Bronchial epithelial cell (primary cell): ENCODE results near the gene PI4K2A. TPM values are rescaled to one million over a fixed set of nuclear protein-coding genes. Genes with fewer than 3 reads are reported as not detected.

ENCODE experiments used
- DNase-seq: peaks from one replicate; pipeline ENCODE4 v3.0.0-alpha.2; 2010; ENCODE audit warnings: low read depth
- FAIRE-seq: peaks from 2 replicates; lab custom pipeline; 2011; peaks lifted over from hg19 to GRCh38; lab: Jason Lieb, UNC
- H3K27me3 ChIP-seq: 2 replicates; pipeline ENCODE4 v1.5.1; 2011; ENCODE audit warnings: low read length; ENCODE audit not compliant: control insufficient read depth, insufficient read depth
- H3K36me3 ChIP-seq: 2 replicates; pipeline ENCODE4 v1.5.1; 2011; ENCODE audit warnings: low read length; ENCODE audit not compliant: control insufficient read depth, insufficient read depth
- H3K4me3 ChIP-seq: 2 replicates; pipeline ENCODE4 v1.5.1; 2011; ENCODE audit warnings: mild to moderate bottlenecking, low read depth, low read length, control low read depth
- total RNA-seq: library from RNA; depleted of rRNA; stranded (reverse); fragments of >200 nt; gene quantifications from 2 replicates; pipeline ENCODE4 v1.2.1, GENCODE V29; 2014
- TF ChIP-seq, protein P1 (sequence below): IDR thresholded peaks from 2 replicates; pipeline ENCODE4 v1.5.1; 2011; ENCODE audit warnings: mild to moderate bottlenecking, moderate library complexity, low read length, control low read depth, inconsistent platforms; ENCODE audit not compliant: insufficient read depth, severe bottlenecking

The PI4K2A gene
- total RNA-seq, 1 donor from 2014 or later, result 33.7 TPM

DNA sequence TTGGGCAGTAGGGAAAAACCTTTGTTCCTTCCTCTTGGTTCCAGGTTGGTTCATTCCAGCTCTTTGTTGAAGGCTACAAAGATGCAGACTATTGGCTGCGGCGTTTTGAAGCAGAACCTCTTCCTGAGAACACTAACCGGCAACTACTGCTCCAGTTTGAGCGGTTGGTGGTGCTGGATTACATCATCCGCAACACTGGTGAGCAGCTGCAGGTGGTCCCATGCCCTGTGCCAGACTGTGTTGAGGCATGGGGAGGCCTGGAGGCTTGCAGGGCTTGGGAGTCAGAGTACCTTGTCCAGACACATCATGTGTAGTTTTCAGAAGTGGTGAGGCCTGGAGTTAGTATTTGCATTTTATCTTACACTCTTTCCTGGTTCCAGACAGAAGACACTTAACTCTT lies 16.3 kb downstream of the PI4K2A start:
- H3K36me3 ChIP-seq, result peaks cover 18% of the 10 kb centered on the region
- DNase-seq, result no peak
- no peaks in the 10 kb centered on the region for H3K27me3 ChIP-seq
- H3K4me3 ChIP-seq, result no peak overlapping the region
- FAIRE-seq, result no peak
- TF ChIP-seq, protein P1, sequence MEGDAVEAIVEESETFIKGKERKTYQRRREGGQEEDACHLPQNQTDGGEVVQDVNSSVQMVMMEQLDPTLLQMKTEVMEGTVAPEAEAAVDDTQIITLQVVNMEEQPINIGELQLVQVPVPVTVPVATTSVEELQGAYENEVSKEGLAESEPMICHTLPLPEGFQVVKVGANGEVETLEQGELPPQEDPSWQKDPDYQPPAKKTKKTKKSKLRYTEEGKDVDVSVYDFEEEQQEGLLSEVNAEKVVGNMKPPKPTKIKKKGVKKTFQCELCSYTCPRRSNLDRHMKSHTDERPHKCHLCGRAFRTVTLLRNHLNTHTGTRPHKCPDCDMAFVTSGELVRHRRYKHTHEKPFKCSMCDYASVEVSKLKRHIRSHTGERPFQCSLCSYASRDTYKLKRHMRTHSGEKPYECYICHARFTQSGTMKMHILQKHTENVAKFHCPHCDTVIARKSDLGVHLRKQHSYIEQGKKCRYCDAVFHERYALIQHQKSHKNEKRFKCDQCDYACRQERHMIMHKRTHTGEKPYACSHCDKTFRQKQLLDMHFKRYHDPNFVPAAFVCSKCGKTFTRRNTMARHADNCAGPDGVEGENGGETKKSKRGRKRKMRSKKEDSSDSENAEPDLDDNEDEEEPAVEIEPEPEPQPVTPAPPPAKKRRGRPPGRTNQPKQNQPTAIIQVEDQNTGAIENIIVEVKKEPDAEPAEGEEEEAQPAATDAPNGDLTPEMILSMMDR, result no peak

GRCh38 chr10:97659589-97659988 lies 19.1 kb downstream of the PI4K2A start:
- DNase-seq, result no peak
- H3K36me3 ChIP-seq, result peaks cover 25% of the 10 kb centered on the region
- no peak for FAIRE-seq
- H3K4me3 ChIP-seq, result no peak overlapping the region
- H3K27me3 ChIP-seq, result no peaks in the 10 kb centered on the region
- TF ChIP-seq, protein P1, result no peak

DNA sequence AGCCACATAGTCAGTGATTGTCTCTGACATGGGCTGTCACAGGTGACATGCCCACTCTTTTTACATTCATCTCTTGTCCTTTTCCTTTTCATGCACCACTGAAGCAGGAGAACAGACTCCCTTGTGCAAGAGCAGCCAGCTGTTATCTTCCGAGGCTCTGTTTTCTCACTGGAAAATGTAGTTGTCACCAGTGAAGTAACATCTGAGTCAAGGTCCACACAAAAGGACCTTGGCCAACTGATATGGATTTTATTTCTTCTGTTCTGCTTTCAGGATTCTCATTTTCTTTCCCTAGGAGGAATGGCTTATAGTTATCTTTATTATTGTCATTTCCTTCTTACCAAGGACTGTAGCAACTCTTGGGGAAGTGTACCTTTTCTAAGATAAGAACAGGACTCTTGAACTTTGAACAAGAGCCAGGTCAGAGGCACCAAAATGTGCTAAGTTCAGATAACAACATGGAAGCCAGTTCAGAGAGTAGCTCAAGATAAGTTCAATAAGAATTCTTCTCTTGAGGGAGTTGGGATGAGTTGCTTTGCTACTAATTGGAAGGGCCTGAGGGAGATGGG lies 23.9 kb downstream of the PI4K2A start:
- Histone ChIP-seq H3K27me3 (no peaks in the 10 kb centered on the region), H3K4me3 (no peak overlapping the region), H3K36me3 (peaks cover 18% of the 10 kb centered on the region)
- no peak for FAIRE-seq
- no peak for DNase-seq
- TF ChIP-seq, protein P1, result no peak

DNA sequence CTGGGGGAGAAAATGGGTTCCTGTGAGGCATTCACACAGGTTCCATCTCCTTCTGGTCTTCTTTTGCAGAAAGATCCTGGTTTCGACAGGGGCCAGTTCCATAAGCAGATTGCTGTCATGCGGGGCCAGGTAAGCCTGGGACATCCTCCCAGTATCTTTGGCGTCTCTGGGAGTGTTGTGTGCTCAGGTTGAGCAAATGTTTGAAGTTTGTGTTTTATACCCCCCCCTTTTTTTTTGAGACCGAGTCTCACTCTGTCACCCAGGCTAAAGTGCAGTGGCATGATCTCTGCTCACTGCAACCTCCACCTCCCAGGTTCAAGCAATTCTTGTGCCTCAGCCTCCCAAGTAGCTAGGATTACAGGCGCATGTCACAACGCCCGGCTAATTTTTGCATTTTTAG lies 26.5 kb downstream of the PI4K2A start:
- no peak for FAIRE-seq
- DNase-seq, result no peak
- no peak overlapping the region for H3K4me3 ChIP-seq
- no peaks in the 10 kb centered on the region for H3K27me3 ChIP-seq
- TF ChIP-seq, protein P1, result no peak
- peaks cover 18% of the 10 kb centered on the region for H3K36me3 ChIP-seq

DNA sequence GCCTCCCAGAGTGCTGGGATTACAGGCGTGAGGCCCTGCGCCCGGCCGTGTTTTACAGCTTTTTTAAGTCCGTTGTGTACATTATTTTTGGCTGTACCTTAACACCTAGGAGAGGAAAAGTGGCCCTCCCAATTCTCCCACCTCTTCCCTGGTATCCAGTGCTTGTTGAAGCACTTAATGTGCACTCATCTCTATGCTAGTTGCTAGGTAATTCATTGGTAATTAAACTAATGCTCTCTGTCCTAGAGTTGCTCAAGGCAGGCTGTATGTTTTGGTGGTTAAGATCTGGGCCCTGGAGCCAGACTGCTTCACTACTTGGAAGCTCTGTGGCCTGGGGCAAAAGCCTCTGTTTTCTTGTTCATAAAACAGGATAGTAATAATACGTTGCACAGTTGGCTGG lies 27.0 kb downstream of the PI4K2A start:
- TF ChIP-seq, protein P1, result no peak
- DNase-seq, result no peak
- Histone ChIP-seq H3K36me3 (peaks cover 16% of the 10 kb centered on the region), H3K4me3 (no peak overlapping the region), H3K27me3 (no peaks in the 10 kb centered on the region)
- FAIRE-seq, result no peak

GRCh38 chr10:97669571-97669970 lies 29.1 kb downstream of the PI4K2A start:
- DNase-seq, result no peak
- peaks cover 22% of the 10 kb centered on the region for H3K36me3 ChIP-seq

More at GRCh38 chr10:97669571-97669970, 29.1 kb downstream of the PI4K2A start:
- no peak for FAIRE-seq
- H3K27me3 ChIP-seq, result no peaks in the 10 kb centered on the region
- no peak overlapping the region for H3K4me3 ChIP-seq
- TF ChIP-seq, protein P1, result no peak
